DOHH2 (cell line): ENCODE results near the gene ARHGAP24.

ENCODE experiments used
- H3F3A ChIP-seq: fragments of 200-600 bp; sonication (generic), shearing (Covaris generic); 2 replicates; pipeline ENCODE4 v1.6.0; 2016; ENCODE audit warnings: antibody characterized with exemption, mild to moderate bottlenecking; ENCODE audit not compliant: control insufficient read depth, insufficient read depth
- H3K27ac ChIP-seq: fragments of 200-600 bp; sonication (generic); 2 replicates; pipeline ENCODE4 v1.5.1; 2014; ENCODE audit warnings: low read depth, mild to moderate bottlenecking, low read length, moderate library complexity
- H3K27me3 ChIP-seq: fragments of 200-600 bp; sonication (generic); 2 replicates; pipeline ENCODE4 v1.6.1; 2014; ENCODE audit warnings: mild to moderate bottlenecking, low read length, mixed read lengths; ENCODE audit not compliant: control insufficient read depth
- H3K36me3 ChIP-seq: fragments of 200-600 bp; sonication (generic); 2 replicates; pipeline ENCODE4 v1.6.1; 2014; ENCODE audit warnings: mild to moderate bottlenecking, low read length, moderate library complexity, mixed read lengths; ENCODE audit not compliant: control insufficient read depth
- H3K4me1 ChIP-seq: fragments of 200-600 bp; sonication (generic); 2 replicates; pipeline ENCODE4 v1.6.1; 2014; ENCODE audit warnings: mild to moderate bottlenecking, low read length, mixed read lengths; ENCODE audit not compliant: control insufficient read depth
- H3K4me2 ChIP-seq: fragments of 200-600 bp; sonication (generic); 2 replicates; pipeline ENCODE4 v1.6.0; 2014; ENCODE audit warnings: mild to moderate bottlenecking, low read length, moderate library complexity
- H3K4me3 ChIP-seq: fragments of 200-600 bp; sonication (generic); 2 replicates; pipeline ENCODE4 v1.5.1; 2014; ENCODE audit warnings: mild to moderate bottlenecking, low read length, mixed read lengths
- H3K79me2 ChIP-seq: fragments of 200-600 bp; sonication (generic); 2 replicates; pipeline ENCODE4 v1.6.1; 2014; ENCODE audit warnings: mild to moderate bottlenecking, low read length, mixed read lengths; ENCODE audit not compliant: control insufficient read depth
- H3K9me2 ChIP-seq: fragments of 200-600 bp; sonication (generic); replicated peaks from 2 replicates; pipeline ENCODE4 v1.6.1; 2014; ENCODE audit warnings: mild to moderate bottlenecking, low read length, mixed read lengths; ENCODE audit not compliant: control insufficient read depth
- H3K9me3 ChIP-seq: fragments of 200-600 bp; sonication (generic); 2 replicates; pipeline ENCODE4 v1.6.1; 2014; ENCODE audit warnings: antibody characterized with exemption, low read length, mixed read lengths; ENCODE audit not compliant: control insufficient read depth, insufficient read depth
- H4K20me1 ChIP-seq: fragments of 200-600 bp; sonication (generic); 2 replicates; pipeline ENCODE4 v1.6.0; 2014; ENCODE audit warnings: low read depth, mild to moderate bottlenecking, antibody characterized with exemption, low read length, moderate library complexity; ENCODE audit not compliant: control insufficient read depth, insufficient read depth
- CTCF ChIP-seq: fragments of 200-600 bp; sonication (generic); IDR thresholded peaks from one replicate; pipeline ENCODE4 v1.5.1; 2014; ENCODE audit warnings: antibody characterized with exemption, mild to moderate bottlenecking, low read depth, low read length; ENCODE audit not compliant: poor library complexity, severe bottlenecking
- EZH2phosphoT487 ChIP-seq: fragments of 200-600 bp; sonication (generic); IDR thresholded peaks from 2 replicates; pipeline ENCODE4 v1.6.1; 2017; ENCODE audit warnings: borderline replicate concordance, mild to moderate bottlenecking, antibody characterized with exemption, low read length, moderate library complexity, mixed read lengths

ARHGAP24 gene

GRCh38 chr4:85495621-85496020 lies 20.7 kb downstream of the ARHGAP24 start:
- Histone ChIP-seq H3K4me2 (no peak overlapping the region), H3K27ac (no peak overlapping the region)
- TF ChIP-seq CTCF (no peak), EZH2phosphoT487 (no peak)

GRCh38 chr4:85496126-85496849 lies 21.3 kb downstream of the ARHGAP24 start:
- H3K27me3 ChIP-seq, result no peaks in the 10 kb centered on the region
- no peak overlapping the region for H3K27ac ChIP-seq
- H3K4me3 ChIP-seq, result no peak overlapping the region
- no peaks in the 10 kb centered on the region for H3K9me3 ChIP-seq
- no peaks in the 10 kb centered on the region for H3K36me3 ChIP-seq
- TF ChIP-seq CTCF (no peak), EZH2phosphoT487 (no peak)
- H3K4me2 ChIP-seq, result no peak overlapping the region
- no peaks in the 10 kb centered on the region for H3F3A ChIP-seq
- H3K79me2 ChIP-seq, result no peaks in the 10 kb centered on the region
- no peaks in the 10 kb centered on the region for H4K20me1 ChIP-seq
- no peaks in the 10 kb centered on the region for H3K9me2 ChIP-seq
- H3K4me1 ChIP-seq, result peaks cover 15% of the 10 kb centered on the region

More at GRCh38 chr4:85495621-85496020, 20.7 kb downstream of the ARHGAP24 start:
- no peaks in the 10 kb centered on the region for H4K20me1 ChIP-seq
- H3F3A ChIP-seq, result no peaks in the 10 kb centered on the region
- no peaks in the 10 kb centered on the region for H3K36me3 ChIP-seq
- H3K79me2 ChIP-seq, result no peaks in the 10 kb centered on the region
- H3K4me3 ChIP-seq, result no peak overlapping the region
- peaks cover 15% of the 10 kb centered on the region for H3K4me1 ChIP-seq
- no peaks in the 10 kb centered on the region for H3K27me3 ChIP-seq
- H3K9me3 ChIP-seq, result no peaks in the 10 kb centered on the region
- H3K9me2 ChIP-seq, result no peaks in the 10 kb centered on the region

GRCh38 chr4:85496933-85497332 lies 22.0 kb downstream of the ARHGAP24 start:
- H3K27me3 ChIP-seq, result no peaks in the 10 kb centered on the region
- H4K20me1 ChIP-seq, result no peaks in the 10 kb centered on the region
- H3K4me2 ChIP-seq, result no peak overlapping the region
- H3K4me3 ChIP-seq, result no peak overlapping the region
- peaks cover 9% of the 10 kb centered on the region for H3K4me1 ChIP-seq
- H3F3A ChIP-seq, result no peaks in the 10 kb centered on the region
- no peaks in the 10 kb centered on the region for H3K9me2 ChIP-seq
- H3K79me2 ChIP-seq, result no peaks in the 10 kb centered on the region
- no peak for TF ChIP-seq CTCF
- no peak for TF ChIP-seq EZH2phosphoT487
- H3K36me3 ChIP-seq, result no peaks in the 10 kb centered on the region
- no peaks in the 10 kb centered on the region for H3K9me3 ChIP-seq
- no peak overlapping the region for H3K27ac ChIP-seq
